Activated B cell treated with CpG ODN at 0.5 μM for 24 hours (primary cell): Measurements from ENCODE around the gene SNX15. TPM values are rescaled to one million over a fixed set of nuclear protein-coding genes. Genes with fewer than 3 reads are reported as not detected.

Experiments
- ATAC-seq: fragments of 200-7000 bp; cut with Tn5 transposase; one replicate; pipeline ENCODE4 v1.10.0; 2021; ENCODE audit warnings: low read depth, mild to moderate bottlenecking, moderate library complexity
- CTCF ChIA-PET: fragments of 350-600 bp; sonication (Branson Sonifier 250); formaldehyde crosslinking; loops from one replicate; lab custom pipeline; 2021; ENCODE audit warnings: antibody characterized with exemption; lab: Charles Lee
- POLR2A ChIA-PET: fragments of 350-600 bp; sonication (Branson Sonifier 250); formaldehyde crosslinking; loops from one replicate; lab custom pipeline; 2021; ENCODE audit warnings: antibody characterized with exemption; lab: Charles Lee
- DNase-seq: peaks from one replicate; pipeline ENCODE4 v3.0.0; 2022
- H3K27ac Mint-ChIP-seq: one replicate; pipeline ENCODE4 v1.8.0; 2020; ENCODE audit warnings: mixed read lengths
- H3K27me3 Mint-ChIP-seq: one replicate; pipeline ENCODE4 v1.8.0; 2021; ENCODE audit warnings: mixed read lengths
- H3K36me3 Mint-ChIP-seq: one replicate; pipeline ENCODE4 v1.8.0; 2021; ENCODE audit warnings: low read depth, mixed read lengths
- H3K4me1 Mint-ChIP-seq: one replicate; pipeline ENCODE4 v1.8.0; 2021; ENCODE audit warnings: mixed read lengths
- H3K4me3 Mint-ChIP-seq: one replicate; pipeline ENCODE4 v1.8.0; 2020; ENCODE audit warnings: mild to moderate bottlenecking, mixed read lengths
- H3K9me3 Mint-ChIP-seq: one replicate; pipeline ENCODE4 v1.8.0; 2020; ENCODE audit warnings: mixed read lengths
- CTCF ChIP-seq: fragments of 200-600 bp; IDR thresholded peaks from one replicate; pipeline ENCODE4 v1.8.0; 2022; ENCODE audit warnings: antibody characterized with exemption, mild to moderate bottlenecking
- intact Hi-C: fragments of 100-400 bp; cut with micrococcal nuclease; formaldehyde crosslinking; loops from one replicate; pipeline ENCODE4 v1.15.1; 2024
- total RNA-seq: library from RNA; stranded (reverse); gene quantifications from 2 replicates; pipeline ENCODE4 v1.2.3, GENCODE V29; 2022

SNX15 gene
- total RNA-seq, 1 donor from 2014 or later = 17.3 TPM

GRCh38 chr11:65053827-65054508 is 26.7 kb downstream of the SNX15 start:
- H3K4me1 Mint-ChIP-seq = peaks cover 17% of the 10 kb centered on the region
- DNase-seq = no peak
- ChIA-PET POLR2A (interaction anchor here (0.6 to 1.2 kb wide), 2 partner anchors 13 to 21 kb away, joined by 5 to 16 read pairs; partner anchors contain the start of gene SAC3D1), CTCF (interaction anchor here (1.0 kb wide), 1 partner anchor 8 kb away, joined by 3 read pairs; no protein-coding TSS in a partner anchor)
- no peaks in the 10 kb centered on the region for H3K36me3 Mint-ChIP-seq
- intact Hi-C loops = no loop called here
- H3K9me3 Mint-ChIP-seq = no peaks in the 10 kb centered on the region
- peak; percentile 37 for ATAC-seq
- no peak for TF ChIP-seq CTCF
- H3K4me3 Mint-ChIP-seq = peak overlapping the region; percentile 70
- H3K27me3 Mint-ChIP-seq = no peaks in the 10 kb centered on the region
- H3K27ac Mint-ChIP-seq = peak overlapping the region; percentile 69

GRCh38 chr11:65055538-65055937 is 28.3 kb downstream of the SNX15 start:
- Mint-ChIP-seq H3K27me3 (no peaks in the 10 kb centered on the region), H3K36me3 (no peaks in the 10 kb centered on the region), H3K27ac (no peak overlapping the region), H3K4me3 (no peak overlapping the region), H3K9me3 (no peaks in the 10 kb centered on the region), H3K4me1 (peaks cover 17% of the 10 kb centered on the region)
- DNase-seq (no peak), ATAC-seq (no peak)
- intact Hi-C loops = no loop called here
- no peak for TF ChIP-seq CTCF
- ChIA-PET POLR2A (no interaction called here), CTCF (no interaction called here)

- Mint-ChIP-seq H3K9me3 (no peaks in the 10 kb centered on the region), H3K4me3 (no peak overlapping the region), H3K36me3 (no peaks in the 10 kb centered on the region), H3K27me3 (peaks cover 1% of the 10 kb centered on the region), H3K4me1 (peaks cover 17% of the 10 kb centered on the region), H3K27ac (no peak overlapping the region)
- no peak for TF ChIP-seq CTCF
- POLR2A ChIA-PET = no interaction called here
- intact Hi-C loops = no loop called here
- no peak for ATAC-seq
- no peak for DNase-seq
- CTCF ChIA-PET = no interaction called here
These were observed 29.8 kb downstream of the SNX15 start for GRCh38 chr11:65056999-65057398.

- DNase-seq = no peak
- Mint-ChIP-seq H3K27me3 (peaks cover 1% of the 10 kb centered on the region), H3K4me1 (peaks cover 17% of the 10 kb centered on the region), H3K9me3 (no peaks in the 10 kb centered on the region), H3K36me3 (no peaks in the 10 kb centered on the region), H3K27ac (no peak overlapping the region), H3K4me3 (no peak overlapping the region)
- CTCF ChIA-PET = no interaction called here
- no peak for TF ChIP-seq CTCF
- POLR2A ChIA-PET = no interaction called here
- no peak for ATAC-seq
- intact Hi-C loops = no loop called here
These were observed 30.3 kb downstream of the SNX15 start for GRCh38 chr11:65057526-65057925.

DNA sequence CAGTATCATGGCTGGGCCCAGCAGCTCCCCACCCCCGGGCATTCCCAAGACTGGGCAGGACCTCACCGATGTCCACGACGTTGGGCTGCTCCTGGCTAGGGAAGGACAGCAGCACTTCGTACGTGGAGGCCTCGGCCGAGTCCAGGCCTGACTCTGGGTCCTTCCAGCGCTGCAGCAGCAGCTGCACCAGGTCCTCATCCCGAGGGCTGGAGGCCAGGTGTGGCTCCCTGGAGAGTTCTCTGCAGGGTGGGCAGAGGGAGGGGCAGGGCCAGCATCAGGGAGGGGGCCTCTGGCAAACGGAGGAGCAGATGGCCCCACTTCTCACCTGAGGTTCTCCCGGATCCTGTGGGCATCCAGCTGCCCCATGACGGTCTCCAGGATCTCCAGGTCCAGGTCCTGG is 30.8 kb downstream of the SNX15 start:
- intact Hi-C loops = no loop called here
- CTCF ChIA-PET = no interaction called here
- TF ChIP-seq CTCF = no peak
- POLR2A ChIA-PET = no interaction called here
- DNase-seq = no peak
- Mint-ChIP-seq H3K36me3 (no peaks in the 10 kb centered on the region), H3K27me3 (peaks cover 1% of the 10 kb centered on the region), H3K4me1 (peaks cover 17% of the 10 kb centered on the region), H3K4me3 (no peak overlapping the region), H3K27ac (no peak overlapping the region), H3K9me3 (no peaks in the 10 kb centered on the region)
- ATAC-seq = no peak
